Epidermal melanocyte (primary cell): ENCODE measurements around the gene BTG2.
"Not testable (repeated sequence)": the region's sequence is repeated elsewhere in the genome, so short reads cannot be mapped to it uniquely, and the experiment has no call there.

ENCODE experiments used
- DNase-seq: peaks from one replicate; pipeline ENCODE4 v3.0.0; 2011; ENCODE audit warnings: low spot score; ENCODE audit not compliant: insufficient read length

Gene BTG2

DNA sequence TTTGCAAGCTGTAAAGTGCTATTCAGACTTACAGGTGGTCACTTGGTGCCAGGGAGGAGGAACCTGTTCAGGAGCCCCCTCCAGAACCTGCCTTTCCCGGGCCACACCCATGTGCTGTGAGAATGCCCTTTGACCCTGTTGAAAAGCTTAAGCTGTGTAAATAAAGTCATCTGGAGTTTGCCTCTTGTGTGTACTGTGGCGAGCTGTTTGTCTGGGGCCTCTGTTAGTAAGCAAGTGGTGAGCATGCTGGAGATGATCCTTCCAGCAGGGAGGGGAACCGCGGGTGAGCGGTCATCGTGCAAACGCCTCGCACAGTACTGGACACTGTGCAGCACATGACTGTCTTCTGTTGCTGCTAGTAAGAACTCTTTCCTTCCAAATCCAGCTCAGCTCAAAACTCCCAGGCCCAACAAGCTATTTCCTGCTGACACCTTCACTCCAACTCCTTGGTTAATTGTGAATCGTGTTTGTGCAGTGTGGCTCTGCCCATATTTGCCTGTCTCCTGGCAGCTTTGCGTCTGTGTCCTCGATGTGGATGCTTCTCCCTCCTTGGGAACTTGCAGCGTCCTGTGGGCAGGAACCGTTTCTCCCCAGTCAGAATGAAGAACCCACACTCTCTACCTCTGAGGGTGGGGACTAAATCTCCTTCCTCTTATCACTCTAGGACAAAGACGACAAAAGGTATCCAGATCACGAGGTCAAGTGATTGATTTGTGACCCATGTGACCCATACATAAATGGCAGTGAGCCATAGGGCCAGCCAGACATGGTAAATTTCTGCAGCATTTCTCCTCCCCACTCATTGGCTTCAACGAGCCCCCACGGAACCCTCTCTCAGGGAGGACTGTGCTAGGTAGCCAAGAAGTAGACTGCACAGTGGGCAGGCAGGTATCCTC is 13.9 kb upstream of the BTG2 start:
- no peak for DNase-seq

DNA sequence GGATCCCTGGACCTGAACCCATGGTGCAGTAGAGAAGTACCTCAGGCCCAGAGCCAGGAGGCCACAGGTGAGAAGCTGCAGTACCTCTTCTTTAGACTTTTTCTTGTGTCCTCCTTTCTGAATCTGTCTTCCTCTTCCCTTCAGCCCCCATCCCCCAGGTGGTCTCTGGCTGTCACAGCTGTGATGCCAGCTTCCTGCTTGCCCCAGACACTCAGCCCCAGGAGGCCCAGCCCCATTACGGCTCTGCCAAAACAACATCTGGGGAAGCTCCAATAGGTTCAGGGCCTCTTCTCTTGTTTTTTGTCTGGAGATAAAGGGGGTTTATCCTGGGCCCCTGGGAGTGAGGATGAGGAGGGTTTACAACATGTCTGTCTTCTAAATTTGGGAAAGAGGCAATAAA is 9.5 kb upstream of the BTG2 start:
- no peak for DNase-seq

DNA sequence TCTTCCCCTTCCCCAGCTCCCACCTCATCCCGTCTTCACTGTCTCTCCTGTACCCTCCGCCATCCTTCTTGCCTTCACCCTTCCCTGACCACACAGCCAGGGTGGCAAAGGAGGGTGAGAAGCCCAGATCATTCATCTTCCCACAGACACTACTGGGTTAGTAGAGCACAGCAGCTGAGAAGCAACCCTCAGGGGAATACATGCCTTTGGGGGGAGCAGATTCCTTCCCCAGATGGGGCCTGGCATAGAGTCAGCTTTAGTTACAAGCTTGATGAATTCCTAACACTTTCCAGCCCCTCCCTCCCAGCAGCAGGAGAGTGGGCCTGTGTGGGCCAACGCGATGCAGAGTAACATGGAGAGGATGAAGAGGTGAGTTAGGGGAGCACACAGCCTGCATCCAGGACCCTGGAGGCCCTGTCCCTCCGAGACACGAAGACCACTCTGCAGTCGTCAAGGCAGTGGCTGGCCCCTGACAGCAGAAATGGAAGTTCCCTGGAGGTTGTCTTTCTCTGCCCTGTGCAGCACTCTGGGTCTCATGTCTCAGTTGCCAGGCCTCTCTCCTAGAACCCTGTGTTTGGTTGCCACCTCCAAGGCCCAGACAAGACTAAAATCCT is 8.8 kb upstream of the BTG2 start:
- DNase-seq = no peak

DNA sequence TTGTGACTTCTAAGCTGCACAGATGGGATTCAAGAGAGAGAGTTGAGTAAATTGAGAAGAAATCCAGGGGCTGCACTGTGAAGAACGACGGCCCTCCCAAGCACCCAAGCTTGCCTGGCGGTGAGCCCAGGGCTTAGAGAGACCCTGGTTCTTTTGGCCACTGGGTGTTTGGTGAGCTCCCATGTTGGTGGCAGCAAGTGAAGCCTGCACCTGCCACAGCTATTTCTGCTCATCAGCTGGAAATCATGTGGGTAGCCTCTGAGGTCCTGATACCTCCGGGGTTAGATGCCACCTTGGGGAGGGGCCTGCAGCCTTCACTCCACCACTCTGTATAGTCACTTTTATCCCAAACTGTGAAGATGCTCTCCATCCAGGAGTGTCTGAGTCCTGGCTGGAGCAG is 6.2 kb upstream of the BTG2 start:
- no peak for DNase-seq

DNA sequence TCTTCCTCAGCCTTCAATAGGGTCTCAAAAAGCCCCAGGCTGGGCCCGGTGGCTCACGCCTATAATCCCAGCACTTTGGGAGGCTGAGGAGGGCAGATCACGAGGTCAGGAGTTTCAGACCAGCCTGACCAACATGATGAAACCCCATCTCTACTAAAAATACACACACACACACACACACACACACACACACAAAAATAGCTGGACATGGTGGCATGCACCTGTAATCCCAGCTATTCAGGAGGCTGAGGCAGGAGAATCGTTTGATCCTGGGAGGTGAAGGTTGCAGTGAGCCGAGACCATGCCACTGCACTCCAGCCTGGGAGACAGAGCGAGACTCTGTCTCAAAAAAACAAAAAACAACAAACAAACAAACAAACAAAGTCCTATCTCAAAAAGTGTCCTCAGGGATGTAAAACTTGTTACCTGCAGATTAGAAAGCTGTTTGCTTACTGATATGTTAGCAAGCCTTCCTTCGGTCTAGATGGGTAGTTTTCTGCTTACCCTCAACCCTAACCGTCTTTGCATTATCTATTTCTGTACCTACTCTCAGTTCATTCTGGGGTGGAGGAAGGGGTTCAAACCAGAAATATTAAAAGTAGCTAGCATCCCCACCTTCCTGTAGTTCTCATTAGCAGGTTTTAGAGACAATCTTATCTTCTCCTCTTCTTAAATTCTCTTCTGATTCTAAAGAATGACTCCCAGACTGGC is 5.4 kb upstream of the BTG2 start:
- DNase-seq = not testable (repeated sequence)

DNA sequence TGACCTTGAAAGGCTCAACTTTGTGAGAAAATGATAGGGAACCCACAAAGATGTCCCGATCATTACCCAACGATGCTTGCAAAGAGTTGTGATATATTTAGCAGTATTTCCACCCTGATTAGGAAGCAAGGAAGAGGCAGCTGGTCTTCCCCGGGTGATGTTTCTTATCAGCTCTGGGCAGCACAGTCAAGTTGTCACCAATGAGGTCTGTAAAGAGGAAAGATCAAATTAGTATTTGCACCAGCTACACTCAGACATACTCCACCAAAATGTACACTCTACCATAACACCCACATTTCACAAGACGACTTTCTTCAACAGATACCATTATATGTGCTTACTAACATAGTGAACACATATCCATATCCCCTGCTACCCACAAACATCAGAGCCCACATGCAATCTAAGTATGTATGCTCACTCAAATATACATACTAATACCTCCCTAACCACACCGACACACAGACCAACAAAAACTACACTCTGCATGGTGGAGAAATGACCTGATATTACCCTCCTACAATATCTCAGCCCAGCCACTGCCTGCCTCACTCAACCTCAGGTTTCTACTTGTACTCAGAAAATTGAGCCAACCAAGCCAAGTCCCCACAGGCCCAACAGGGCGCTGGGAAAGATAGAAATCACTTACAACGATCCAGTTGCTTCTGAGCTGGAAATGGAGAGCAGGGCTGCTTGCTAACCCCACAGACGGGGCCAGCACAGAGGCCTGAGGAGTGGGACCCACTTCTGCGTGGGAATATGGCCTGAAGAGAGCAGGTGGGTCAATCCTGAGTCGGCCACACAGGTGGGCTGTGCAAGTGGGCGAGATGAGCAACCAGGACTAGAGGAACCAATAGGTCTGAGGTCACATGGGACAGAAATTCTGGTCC is 4.6 kb upstream of the BTG2 start:
- no peak for DNase-seq

DNA sequence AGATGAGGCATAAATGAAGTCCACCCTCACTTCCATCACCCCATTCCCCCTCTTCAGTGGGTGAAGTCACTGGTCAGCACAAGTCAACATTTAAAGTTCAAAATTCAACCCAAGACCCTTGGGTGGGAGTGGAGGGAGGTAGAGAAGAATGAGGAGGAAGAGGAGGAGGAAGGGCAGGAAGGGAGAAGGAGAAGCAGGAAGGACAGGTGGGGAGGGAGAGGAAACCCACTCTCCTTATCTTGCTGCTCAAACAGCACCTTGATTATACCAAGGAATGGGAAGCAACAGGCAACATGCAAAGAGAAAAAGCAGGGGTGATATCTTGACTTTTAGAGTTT is 4.0 kb upstream of the BTG2 start:
- DNase-seq = no peak

DNA sequence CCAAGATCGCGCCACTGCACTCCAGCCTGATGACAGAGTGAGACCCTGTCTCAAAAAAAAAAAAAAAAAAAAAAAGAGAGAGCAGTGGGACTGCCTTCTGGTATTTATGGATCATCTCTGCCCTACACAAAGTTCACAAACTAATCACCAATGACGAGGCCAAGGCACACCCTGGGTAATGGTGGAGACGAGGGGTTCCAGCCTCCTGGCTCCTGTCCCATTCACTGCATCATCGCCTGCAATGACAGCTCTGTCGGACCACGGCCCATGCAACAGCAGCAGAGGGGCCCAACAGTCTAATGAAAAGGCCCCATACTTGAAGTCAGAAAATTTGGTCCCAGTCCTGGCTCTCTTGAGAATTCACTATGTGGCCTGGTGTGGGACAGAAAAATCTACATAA is 2.9 kb upstream of the BTG2 start:
- DNase-seq = no peak

DNA sequence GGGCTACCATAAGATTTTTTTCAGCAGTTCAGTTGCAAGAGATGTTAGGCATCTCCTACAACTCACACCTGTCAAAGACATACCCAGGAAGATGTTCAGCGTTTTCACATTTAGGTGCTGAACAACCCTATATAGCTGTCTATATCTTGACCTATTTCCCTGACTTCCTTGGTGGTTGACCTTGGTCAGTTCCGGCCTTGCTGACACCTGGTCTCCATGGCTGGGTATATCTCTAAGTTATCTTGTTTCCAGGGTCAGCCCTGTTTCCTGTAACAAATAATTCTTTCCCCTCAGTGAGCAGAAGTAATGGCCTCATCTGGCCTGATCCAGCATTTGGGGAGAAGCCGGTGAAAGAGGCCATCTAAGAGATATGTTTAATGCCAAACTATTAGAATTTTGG is 2.4 kb upstream of the BTG2 start:
- no peak for DNase-seq

DNA sequence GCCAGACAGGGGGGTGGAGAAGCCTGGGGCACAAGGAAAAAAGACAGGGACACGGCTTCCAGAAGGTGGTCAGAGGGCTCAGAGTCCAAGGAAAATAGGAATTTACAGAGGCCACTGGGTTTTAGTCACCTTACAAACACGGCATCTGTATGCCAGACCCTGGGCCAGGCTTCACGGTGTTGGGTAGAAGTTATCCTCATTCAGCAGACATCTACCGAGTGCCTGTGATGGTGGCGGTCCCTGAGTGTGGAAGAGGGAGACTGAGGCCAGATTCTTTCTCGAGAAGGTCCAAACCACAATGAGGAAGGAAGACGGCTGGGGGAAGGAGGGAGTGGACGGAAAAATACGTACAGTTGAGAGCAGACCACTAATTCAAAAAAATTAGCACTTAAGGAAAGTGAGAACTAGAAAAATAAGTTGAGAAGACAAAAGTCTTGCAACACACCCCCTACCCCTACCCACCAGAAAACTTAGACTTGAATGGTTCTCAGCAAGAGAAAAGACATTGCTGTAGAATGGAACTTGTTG is 864 bp upstream of the BTG2 start:
- no peak for DNase-seq

DNA sequence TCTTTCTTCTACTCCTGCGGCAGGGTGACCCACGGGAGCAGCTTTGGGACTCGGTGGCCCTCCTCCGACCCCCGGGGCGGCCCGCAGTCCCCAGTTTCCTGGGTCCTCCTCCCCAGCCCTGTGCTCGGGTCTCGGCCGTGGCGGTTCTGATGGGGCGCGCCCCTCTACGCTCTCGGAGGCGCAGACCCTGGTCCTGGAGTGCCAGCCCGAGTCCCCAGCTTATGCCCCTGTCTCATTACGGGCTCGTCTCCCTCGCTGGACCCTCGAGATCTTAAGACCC is 430 bp downstream of the BTG2 start:
- no peak for DNase-seq

DNA sequence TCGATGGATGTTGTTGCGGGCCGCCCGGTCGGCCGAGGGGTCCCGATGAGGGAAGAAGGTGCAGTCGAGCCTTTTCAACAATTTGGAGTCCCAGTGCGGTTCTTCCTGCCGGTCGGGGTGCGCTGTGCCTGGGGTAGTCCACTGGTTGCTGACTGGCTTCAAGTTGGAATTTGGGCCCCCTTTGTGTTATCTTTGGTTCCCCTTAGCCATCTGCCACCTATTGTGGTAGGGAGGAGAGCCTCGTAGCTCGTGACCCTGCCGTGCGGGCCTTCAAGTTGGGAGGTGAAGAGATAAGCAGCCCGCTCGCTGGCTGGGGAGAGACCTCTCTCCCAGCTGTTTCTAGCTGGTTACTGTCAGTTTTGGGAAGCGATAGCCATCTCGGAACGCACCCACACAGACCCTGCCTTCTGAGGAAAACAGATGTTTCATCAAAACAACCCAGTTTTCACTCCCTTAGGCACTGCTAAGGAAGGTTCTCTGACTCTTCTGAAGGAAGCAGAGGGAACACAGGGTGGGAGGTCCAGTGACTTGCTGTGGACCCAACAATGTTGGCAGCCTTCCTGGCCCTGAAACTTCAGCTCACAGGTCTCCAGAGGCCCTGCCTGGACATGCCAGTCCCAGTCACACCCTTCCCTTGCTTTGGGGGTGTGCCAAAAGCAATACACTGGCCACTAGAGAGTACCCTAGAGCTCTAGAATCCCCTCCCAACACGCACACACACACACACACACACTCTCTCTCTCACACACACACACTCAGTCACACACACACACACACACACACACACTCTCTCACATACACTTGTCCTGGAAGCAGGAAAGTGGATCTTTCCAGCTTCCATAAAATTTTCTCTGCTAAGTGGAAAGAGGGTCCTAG is 1.0 kb downstream of the BTG2 start:
- peak; percentile 49 for DNase-seq

DNA sequence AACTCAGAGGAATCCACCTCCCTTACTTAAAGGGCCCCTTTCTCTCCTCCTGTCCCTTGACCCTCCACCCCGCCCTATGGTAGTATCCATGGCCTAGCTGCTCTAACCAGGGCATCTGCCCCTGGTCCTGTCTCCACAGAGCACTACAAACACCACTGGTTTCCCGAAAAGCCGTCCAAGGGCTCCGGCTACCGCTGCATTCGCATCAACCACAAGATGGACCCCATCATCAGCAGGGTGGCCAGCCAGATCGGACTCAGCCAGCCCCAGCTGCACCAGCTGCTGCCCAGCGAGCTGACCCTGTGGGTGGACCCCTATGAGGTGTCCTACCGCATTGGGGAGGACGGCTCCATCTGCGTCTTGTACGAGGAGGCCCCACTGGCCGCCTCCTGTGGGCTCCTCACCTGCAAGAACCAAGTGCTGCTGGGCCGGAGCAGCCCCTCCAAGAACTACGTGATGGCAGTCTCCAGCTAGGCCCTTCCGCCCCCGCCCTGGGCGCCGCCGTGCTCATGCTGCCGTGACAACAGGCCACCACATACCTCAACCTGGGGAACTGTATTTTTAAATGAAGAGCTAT is 1.7 kb downstream of the BTG2 start:
- no peak for DNase-seq

DNA sequence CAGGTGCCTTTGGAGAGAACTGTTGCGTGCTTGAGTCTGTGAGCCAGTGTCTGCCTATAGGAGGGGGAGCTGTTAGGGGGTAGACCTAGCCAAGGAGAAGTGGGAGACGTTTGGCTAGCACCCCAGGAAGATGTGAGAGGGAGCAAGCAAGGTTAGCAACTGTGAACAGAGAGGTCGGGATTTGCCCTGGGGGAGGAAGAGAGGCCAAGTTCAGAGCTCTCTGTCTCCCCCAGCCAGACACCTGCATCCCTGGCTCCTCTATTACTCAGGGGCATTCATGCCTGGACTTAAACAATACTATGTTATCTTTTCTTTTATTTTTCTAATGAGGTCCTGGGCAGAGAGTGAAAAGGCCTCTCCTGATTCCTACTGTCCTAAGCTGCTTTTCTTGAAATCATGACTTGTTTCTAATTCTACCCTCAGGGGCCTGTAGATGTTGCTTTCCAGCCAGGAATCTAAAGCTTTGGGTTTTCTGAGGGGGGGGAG is 2.4 kb downstream of the BTG2 start:
- no peak for DNase-seq

DNA sequence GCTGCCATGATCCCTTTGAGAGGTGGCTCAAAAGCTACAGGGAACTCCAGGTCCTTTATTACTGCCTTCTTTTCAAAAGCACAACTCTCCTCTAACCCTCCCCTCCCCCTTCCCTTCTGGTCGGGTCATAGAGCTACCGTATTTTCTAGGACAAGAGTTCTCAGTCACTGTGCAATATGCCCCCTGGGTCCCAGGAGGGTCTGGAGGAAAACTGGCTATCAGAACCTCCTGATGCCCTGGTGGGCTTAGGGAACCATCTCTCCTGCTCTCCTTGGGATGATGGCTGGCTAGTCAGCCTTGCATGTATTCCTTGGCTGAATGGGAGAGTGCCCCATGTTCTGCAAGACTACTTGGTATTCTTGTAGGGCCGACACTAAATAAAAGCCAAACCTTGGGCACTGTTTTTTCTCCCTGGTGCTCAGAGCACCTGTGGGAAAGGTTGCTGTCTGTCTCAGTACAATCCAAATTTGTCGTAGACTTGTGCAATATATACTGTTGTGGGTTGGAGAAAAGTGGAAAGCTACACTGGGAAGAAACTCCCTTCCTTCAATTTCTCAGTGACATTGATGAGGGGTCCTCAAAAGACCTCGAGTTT is 3.1 kb downstream of the BTG2 start:
- DNase-seq = no peak

DNA sequence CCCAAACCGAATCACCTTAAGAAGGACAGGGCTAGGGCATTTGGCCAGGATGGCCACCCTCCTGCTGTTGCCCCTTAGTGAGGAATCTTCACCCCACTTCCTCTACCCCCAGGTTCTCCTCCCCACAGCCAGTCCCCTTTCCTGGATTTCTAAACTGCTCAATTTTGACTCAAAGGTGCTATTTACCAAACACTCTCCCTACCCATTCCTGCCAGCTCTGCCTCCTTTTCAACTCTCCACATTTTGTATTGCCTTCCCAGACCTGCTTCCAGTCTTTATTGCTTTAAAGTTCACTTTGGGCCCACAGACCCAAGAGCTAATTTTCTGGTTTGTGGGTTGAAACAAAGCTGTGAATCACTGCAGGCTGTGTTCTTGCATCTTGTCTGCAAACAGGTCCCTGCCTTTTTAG is 3.6 kb downstream of the BTG2 start:
- DNase-seq = no peak

DNA sequence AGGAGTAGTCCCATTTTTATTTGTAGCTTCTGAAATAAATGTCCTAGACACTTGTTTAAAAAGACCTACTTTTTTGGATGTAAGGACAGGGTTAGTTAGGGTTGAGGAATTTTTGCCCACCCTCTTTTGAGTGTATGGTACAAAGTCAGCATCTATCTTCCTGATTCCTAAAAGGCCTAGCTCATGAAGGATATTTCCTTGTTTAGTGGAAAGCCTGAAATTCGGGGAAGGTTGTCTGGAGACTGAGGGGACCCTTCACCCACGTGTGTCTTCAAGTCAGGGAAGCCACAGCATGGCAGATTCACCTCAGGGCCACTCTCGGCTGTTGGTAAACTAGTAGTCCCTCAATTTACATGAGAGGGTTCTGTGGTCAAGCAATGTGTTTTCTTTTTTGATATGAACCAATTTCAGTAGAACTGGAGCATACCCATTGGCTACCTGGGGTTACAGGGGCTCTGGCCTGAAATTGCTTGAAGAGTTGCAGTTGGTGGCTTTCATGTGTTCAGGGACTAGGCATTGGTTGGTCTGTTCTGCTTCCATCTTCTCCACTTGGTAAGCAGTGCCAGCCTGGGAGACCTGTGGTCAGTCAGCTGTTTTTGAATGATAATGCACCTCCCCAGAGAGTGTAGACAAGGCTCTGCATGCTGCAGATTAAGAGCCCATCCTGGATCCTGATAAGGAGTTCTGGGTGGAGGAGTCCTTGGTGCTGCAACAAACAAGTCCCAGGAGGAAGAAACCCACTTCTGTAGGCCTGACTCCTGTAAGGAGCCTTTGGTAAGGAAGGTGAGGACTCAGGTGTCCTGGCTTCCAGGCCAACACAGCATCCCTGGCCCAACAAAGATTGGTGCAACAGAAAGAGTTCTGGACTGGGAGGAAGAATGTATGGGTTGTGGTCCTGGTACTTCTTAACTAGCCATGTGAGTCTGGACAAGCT is 6.3 kb downstream of the BTG2 start:
- DNase-seq = no peak

DNA sequence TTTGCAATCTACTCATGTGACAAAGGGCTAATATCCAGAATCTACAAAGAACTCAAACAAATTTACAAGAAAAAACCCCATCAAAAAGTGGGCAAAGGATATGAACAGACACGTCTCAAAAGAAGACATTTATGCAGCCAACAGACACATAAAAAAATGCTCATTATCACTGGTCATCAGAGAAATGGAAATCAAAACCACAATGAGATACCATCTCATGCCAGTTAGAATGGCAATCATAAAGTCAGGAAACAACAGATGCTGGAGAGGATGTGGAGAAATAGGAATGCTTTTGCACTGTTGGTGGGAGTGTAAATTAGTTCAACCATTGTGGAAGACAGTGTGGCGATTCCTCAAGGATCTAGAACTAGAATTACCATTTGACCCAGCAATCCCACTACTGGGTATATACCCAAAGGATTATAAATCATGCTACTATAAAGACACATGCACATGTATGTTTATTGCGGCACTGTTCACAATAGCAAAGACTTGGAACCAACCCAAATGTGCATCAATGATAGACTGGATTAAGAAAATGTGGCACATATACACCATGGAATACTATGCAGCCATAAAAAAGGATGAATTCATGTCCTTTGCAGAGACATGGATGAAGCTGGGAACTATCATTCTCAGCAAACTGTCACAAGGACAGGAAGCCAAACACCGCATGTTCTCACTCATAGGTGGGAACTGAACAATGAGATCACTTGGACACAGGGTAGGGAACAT is 8.9 kb downstream of the BTG2 start:
- DNase-seq = not testable (repeated sequence)
